MCF 10A (cell line): ENCODE data around the gene GAS2L1. TPM values are rescaled to one million over a fixed set of nuclear protein-coding genes. Genes with fewer than 3 reads are reported as not detected.

ENCODE experiments used
- BruUV-seq: library from RNA; stranded (reverse); fragments of 400-500 nt; replicated peaks from 2 replicates; lab custom pipeline; 2021; lab: Mats Ljungman, UMichigan
- CTCF ChIA-PET: fragments of 300-600 bp; sonication (Branson Sonifier 250); formaldehyde crosslinking; extraction: SDS; loops from one replicate; lab custom pipeline; 2021; ENCODE audit warnings: antibody characterized with exemption, inconsistent platforms; lab: Yijun Ruan, JAX
- POLR2A ChIA-PET: fragments of 300-600, 350-650 bp; sonication (Branson Sonifier 250); formaldehyde crosslinking; extraction: SDS; loops from one replicate; lab custom pipeline; 2020; ENCODE audit warnings: antibody characterized with exemption, inconsistent platforms; lab: Yijun Ruan, JAX
- DNase-seq: peaks from one replicate; pipeline ENCODE4 v3.0.0-alpha.2; 2018; ENCODE audit not compliant: unreplicated experiment
- H3K27ac Mint-ChIP-seq: one replicate; pipeline ENCODE4 v1.8.0; 2022; ENCODE audit warnings: mild to moderate bottlenecking, low read depth, mixed read lengths; ENCODE audit not compliant: unreplicated experiment
- H3K27me3 Mint-ChIP-seq: one replicate; pipeline ENCODE4 v1.8.0; 2022; ENCODE audit warnings: mixed read lengths; ENCODE audit not compliant: insufficient read depth, unreplicated experiment
- H3K36me3 Mint-ChIP-seq: one replicate; pipeline ENCODE4 v1.8.0; 2022; ENCODE audit warnings: mild to moderate bottlenecking, moderate library complexity, mixed read lengths; ENCODE audit not compliant: insufficient read depth, unreplicated experiment
- H3K4me1 Mint-ChIP-seq: one replicate; pipeline ENCODE4 v1.8.0; 2022; ENCODE audit warnings: mixed read lengths; ENCODE audit not compliant: insufficient read depth, unreplicated experiment
- H3K4me3 Mint-ChIP-seq: one replicate; pipeline ENCODE4 v1.8.0; 2022; ENCODE audit warnings: mild to moderate bottlenecking, moderate library complexity, mixed read lengths; ENCODE audit not compliant: unreplicated experiment
- H3K9me3 Mint-ChIP-seq: one replicate; pipeline ENCODE4 v1.8.0; 2022; ENCODE audit warnings: mixed read lengths; ENCODE audit not compliant: unreplicated experiment
- intact Hi-C: fragments of 100-400 bp; cut with micrococcal nuclease; formaldehyde crosslinking; loops from 2 replicates; pipeline ENCODE4 v1.14.1; 2022
- total RNA-seq: library from RNA; stranded (reverse); gene quantifications from 2 replicates; pipeline ENCODE4 v1.2.3, GENCODE V29; 2022
- TF ChIP-seq, protein P1 (sequence below): fragments of 200-600 bp; IDR thresholded peaks from one replicate; pipeline ENCODE4 v1.8.0; 2022; ENCODE audit warnings: antibody characterized with exemption, mild to moderate bottlenecking; ENCODE audit not compliant: unreplicated experiment

The GAS2L1 gene
- total RNA-seq, 1 experiment from 2014 or later, result 17.2 TPM

DNA sequence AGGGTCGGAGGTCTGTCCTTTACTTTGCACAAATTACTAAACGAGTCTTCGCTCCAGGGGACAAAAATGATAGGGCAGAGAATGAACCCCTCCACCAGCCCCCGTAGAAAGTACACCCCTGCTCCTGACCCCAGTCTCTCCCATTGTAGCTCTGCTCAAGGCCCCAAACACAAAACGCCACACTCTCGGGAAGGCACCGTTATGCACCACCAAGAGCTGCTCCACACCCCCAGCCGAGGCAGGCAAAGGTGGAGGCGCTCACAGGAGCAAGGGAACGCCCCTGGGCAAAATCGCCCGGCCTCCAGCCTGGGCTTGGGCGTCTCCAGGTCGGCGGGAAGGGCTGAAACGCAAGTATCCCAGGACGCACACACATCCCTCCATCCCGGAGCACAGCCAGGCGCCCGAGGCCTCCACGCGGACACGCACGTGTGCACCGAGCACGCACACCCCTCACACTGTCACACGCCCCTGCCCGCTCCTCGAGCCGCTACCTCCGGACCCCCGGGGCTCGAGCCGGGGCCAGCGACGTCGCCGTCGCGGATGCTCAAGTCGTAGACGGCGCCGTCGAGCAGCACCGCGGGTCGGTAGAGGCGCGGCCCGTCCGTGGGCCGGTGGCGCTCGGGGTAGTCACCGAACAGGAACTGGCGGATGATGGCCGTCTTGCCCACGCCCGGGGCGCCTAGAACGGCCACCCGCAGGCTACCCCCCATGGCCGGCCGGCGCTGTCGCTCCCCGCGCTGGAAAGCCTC, 8.3 kb downstream of the GAS2L1 start:
- BruUV-seq, result no TSS peak
- Mint-ChIP-seq H3K9me3 (no peaks in the 10 kb centered on the region), H3K27ac (no peak overlapping the region), H3K4me1 (peaks cover 15% of the 10 kb centered on the region), H3K4me3 (no peak overlapping the region), H3K36me3 (peaks cover 4% of the 10 kb centered on the region), H3K27me3 (peaks cover 27% of the 10 kb centered on the region)
- intact Hi-C loops, result no loop called here
- ChIA-PET CTCF (no interaction called here), POLR2A (no interaction called here)
- no peak for DNase-seq
- TF ChIP-seq, protein P1, sequence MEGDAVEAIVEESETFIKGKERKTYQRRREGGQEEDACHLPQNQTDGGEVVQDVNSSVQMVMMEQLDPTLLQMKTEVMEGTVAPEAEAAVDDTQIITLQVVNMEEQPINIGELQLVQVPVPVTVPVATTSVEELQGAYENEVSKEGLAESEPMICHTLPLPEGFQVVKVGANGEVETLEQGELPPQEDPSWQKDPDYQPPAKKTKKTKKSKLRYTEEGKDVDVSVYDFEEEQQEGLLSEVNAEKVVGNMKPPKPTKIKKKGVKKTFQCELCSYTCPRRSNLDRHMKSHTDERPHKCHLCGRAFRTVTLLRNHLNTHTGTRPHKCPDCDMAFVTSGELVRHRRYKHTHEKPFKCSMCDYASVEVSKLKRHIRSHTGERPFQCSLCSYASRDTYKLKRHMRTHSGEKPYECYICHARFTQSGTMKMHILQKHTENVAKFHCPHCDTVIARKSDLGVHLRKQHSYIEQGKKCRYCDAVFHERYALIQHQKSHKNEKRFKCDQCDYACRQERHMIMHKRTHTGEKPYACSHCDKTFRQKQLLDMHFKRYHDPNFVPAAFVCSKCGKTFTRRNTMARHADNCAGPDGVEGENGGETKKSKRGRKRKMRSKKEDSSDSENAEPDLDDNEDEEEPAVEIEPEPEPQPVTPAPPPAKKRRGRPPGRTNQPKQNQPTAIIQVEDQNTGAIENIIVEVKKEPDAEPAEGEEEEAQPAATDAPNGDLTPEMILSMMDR, result no peak

DNA sequence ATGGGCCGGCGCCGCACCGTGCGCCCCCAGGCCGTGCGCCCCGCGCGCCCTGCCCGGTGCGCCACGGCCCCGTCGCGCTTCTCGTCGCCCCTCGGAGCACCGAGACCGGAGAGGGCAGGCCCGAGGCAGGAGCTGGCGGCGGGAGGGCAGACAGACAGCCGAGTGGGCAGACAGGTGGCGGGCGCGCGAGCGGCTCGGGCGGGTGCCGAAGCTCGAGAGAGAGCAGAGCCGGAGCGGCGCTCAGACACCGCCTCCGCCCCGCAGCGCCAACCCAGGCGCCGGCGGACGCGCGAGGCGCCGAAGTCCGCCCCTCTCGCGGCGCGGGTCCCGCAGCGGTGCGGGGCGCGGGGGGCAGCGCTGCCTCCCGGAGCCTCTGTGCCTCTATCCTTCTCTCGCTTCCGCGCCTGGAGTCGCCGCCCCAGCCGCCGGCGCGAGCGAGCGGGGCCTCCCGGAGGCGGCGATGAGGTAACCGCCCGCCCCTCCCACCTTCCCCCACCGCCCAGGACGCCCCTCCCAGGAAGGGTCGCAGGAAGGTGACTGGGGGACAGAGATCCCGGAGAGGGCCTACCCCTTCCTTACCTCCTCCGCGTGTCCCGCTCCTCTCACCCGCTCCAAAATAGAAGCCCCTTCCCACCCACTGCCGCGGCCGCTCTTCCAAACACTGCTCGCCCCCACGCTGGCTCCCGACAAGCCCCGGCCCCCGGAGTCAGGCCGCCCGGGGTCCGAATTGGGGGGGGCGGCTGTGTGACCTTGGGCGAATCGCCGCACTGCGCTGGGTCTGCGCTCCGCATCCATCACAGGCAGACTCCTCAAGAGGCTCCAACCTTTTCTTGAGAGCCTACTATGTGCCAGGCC, 9.1 kb downstream of the GAS2L1 start, which contains the start of gene RASL10A:
TSS of gene RASL10A (minus strand) at position 412 of the 855 bp plus-strand sequence. CDS start 451 bp downstream, outside the sequence.
- intact Hi-C loops, result no loop called here
- Mint-ChIP-seq H3K27ac (no peak within 1 kb of the TSS), H3K4me1 (peaks cover 13% of the 10 kb centered on the region), H3K4me3 (no peak within 1 kb of the TSS), H3K9me3 (no peaks in the 10 kb centered on the region), H3K36me3 (peaks cover 4% of the 10 kb centered on the region), H3K27me3 (peaks cover 27% of the 10 kb centered on the region)
- TF ChIP-seq, protein P1, result no peak
- no TSS peak for BruUV-seq
- POLR2A ChIA-PET, result no interaction called here
- CTCF ChIA-PET, result no interaction called here
- no peak for DNase-seq

DNA sequence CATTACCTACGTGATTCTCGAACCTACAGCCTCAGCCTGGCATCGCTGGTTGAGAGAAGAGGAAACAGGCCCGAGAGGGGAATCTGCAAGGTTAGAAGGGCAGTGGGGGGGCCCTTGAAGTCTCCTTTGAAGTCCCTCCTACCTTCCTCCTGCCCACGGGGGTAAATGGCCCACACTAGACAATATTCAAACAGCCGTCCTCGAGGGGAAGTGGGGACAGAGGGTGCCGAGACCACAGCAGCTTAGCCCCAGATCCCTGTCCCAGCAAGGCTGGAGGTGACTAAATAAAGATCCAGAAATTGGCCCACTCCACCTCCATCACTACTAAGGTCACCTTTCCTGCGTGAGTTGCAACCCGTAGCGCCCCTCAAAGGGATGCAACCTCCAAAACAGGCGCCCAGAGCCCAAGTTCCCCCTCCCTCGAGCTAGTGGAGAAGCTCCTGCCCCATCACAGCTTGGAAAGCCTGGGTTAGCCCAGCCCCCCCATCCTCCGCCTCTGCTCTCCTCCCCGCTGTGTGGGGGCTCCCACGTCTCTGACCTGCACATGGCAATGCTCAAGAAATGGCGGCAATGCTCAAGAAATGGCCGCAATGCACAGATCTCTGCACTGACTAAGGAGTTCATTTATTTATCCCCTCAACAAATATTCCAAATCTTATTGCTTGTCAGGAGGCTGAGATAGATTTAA, 9.8 kb downstream of the GAS2L1 start:
- TF ChIP-seq, protein P1, result no peak
- no peak for DNase-seq
- no TSS peak for BruUV-seq
- CTCF ChIA-PET, result interaction anchor here (1.4 kb wide), 1 partner anchor 28 kb away, joined by 5 read pairs; no protein-coding TSS in a partner anchor
- Mint-ChIP-seq H3K27ac (no peak overlapping the region), H3K9me3 (no peaks in the 10 kb centered on the region), H3K36me3 (peaks cover 4% of the 10 kb centered on the region), H3K27me3 (peaks cover 27% of the 10 kb centered on the region), H3K4me3 (no peak overlapping the region), H3K4me1 (peaks cover 9% of the 10 kb centered on the region)
- POLR2A ChIA-PET, result interaction anchor here (0.6 kb wide), 1 partner anchor 66 kb away, joined by 3 read pairs; no protein-coding TSS in a partner anchor
- intact Hi-C loops, result no loop called here
